Uterus (tissue), 4 donors: Measurements from ENCODE around the gene CILP2. TPM values are rescaled to one million over a fixed set of nuclear protein-coding genes. Genes with fewer than 3 reads are reported as not detected.

Experiments
- DNase-seq, 2 donors: peaks; one replicate each; pipeline ENCODE4 v3.0.0-alpha.2; 2019 to 2020
- H3K27ac ChIP-seq, 2 donors: fragments of 200-600 bp; sonication (generic); 1 replicate in 1 of 2; 2 replicates in 1 of 2; pipeline ENCODE4 v1.5.1; 2016 to 2018
- H3K27me3 ChIP-seq, 2 donors: fragments of 200-600 bp; sonication (generic); one replicate each; pipeline ENCODE4 v1.5.1; 2018 to 2019; ENCODE audit warnings: control low read depth in 1 of 2
- H3K36me3 ChIP-seq, 2 donors: fragments of 200-600 bp; sonication (generic); one replicate each; pipeline ENCODE4 v1.5.1; 2019; ENCODE audit warnings: control low read depth in 1 of 2
- H3K4me1 ChIP-seq, 2 donors: fragments of 200-600 bp; sonication (generic); one replicate each; pipeline ENCODE4 v1.5.1; 2018 to 2019; ENCODE audit warnings: control low read depth in 1 of 2
- H3K4me3 ChIP-seq, 2 donors: fragments of 200-600 bp; sonication (generic); 1 replicate in 1 of 2; 2 replicates in 1 of 2; pipeline ENCODE4 v1.5.1; 2018 to 2019; ENCODE audit warnings: mild to moderate bottlenecking in 1 of 2
- H3K9me3 ChIP-seq, 2 donors: fragments of 200-600 bp; sonication (generic); one replicate each; pipeline ENCODE4 v1.5.1; 2019; ENCODE audit warnings: control low read depth in 1 of 2
- CTCF ChIP-seq, 4 experiments: fragments of 200-600 bp in 2 of 4; fragments of 450-650 bp in 2 of 4; sonication (generic) in 2 of 4; IDR thresholded peaks; one replicate each; pipeline ENCODE4 v1.5.1; 2016 to 2019; ENCODE audit warnings: antibody characterized with exemption in 4 of 4, mild to moderate bottlenecking in 2 of 4, moderate library complexity in 1 of 4
- POLR2A ChIP-seq, 2 donors: fragments of 450-650 bp; IDR thresholded peaks; one replicate each; pipeline ENCODE4 v1.6.1; 2016; ENCODE audit warnings: antibody characterized with exemption in 2 of 2, mild to moderate bottlenecking in 1 of 2, moderate library complexity in 1 of 2
- intact Hi-C: fragments of 100-400 bp; cut with DNase I; formaldehyde crosslinking; loops from one replicate; pipeline ENCODE4 v1.15.1; 2023; ENCODE audit warnings: low total_unique reads
- total RNA-seq, 4 donors: library from RNA; depleted of rRNA in 3 of 4; stranded (reverse); fragments of >200 nt in 3 of 4; gene quantifications; one replicate each; pipeline versions ENCODE4 v1.1.0 to v1.2.4, GENCODE V29; 2014 to 2023
- donor health status: DM: yes; HTN: yes; CAD: no.

CILP2 gene
- total RNA-seq, 4 donors from 2014 or later: 0.15 to 1.2 TPM; not detected in 2

GRCh38 chr19:19495614-19496603 is 42.2 kb upstream of the CILP2 start:
- Histone ChIP-seq H3K4me3 (no peak overlapping the region), H3K4me1 (no peaks in the 10 kb centered on the region), H3K27ac (no peak overlapping the region), H3K9me3 (no peaks in the 10 kb centered on the region), H3K27me3 (no peaks in the 10 kb centered on the region), H3K36me3 (no peaks in the 10 kb centered on the region)
- no peak for DNase-seq
- intact Hi-C loops: no loop called here
- TF ChIP-seq POLR2A (IDR thresholded peaks at IDR 0.05) (no peak), CTCF (IDR thresholded peaks at IDR 0.05) (no peak)

- intact Hi-C loops: no loop called here
- Histone ChIP-seq H3K36me3 (no peaks in the 10 kb centered on the region), H3K27me3 (no peaks in the 10 kb centered on the region), H3K27ac (no peak overlapping the region), H3K9me3 (no peaks in the 10 kb centered on the region), H3K4me3 (no peak overlapping the region), H3K4me1 (no peaks in the 10 kb centered on the region)
- DNase-seq: no peak
- TF ChIP-seq CTCF (IDR thresholded peaks at IDR 0.05): no peak
- no peak for TF ChIP-seq POLR2A (IDR thresholded peaks at IDR 0.05)
These were observed 39.6 kb upstream of the CILP2 start for GRCh38 chr19:19498255-19498991.

- Histone ChIP-seq H3K27me3 (no peaks in the 10 kb centered on the region), H3K36me3 (no peaks in the 10 kb centered on the region), H3K9me3 (no peaks in the 10 kb centered on the region), H3K4me3 (no peak overlapping the region), H3K27ac (no peak overlapping the region), H3K4me1 (no peaks in the 10 kb centered on the region)
- intact Hi-C loops: no loop called here
- DNase-seq: no peak
- no peak for TF ChIP-seq POLR2A (IDR thresholded peaks at IDR 0.05)
These were observed 38.6 kb upstream of the CILP2 start for GRCh38 chr19:19499272-19499995.

- Histone ChIP-seq H3K27ac (no peak overlapping the region), H3K27me3 (no peaks in the 10 kb centered on the region), H3K9me3 (no peaks in the 10 kb centered on the region), H3K4me3 (no peak overlapping the region), H3K4me1 (no peaks in the 10 kb centered on the region), H3K36me3 (no peaks in the 10 kb centered on the region)
- no peak for DNase-seq
- TF ChIP-seq CTCF (IDR thresholded peaks at IDR 0.05) (no peak), POLR2A (IDR thresholded peaks at IDR 0.05) (no peak)
- intact Hi-C loops: no loop called here
These were observed 37.0 kb upstream of the CILP2 start for GRCh38 chr19:19500975-19501644.

- TF ChIP-seq CTCF (IDR thresholded peaks at IDR 0.05) (no peak), POLR2A (IDR thresholded peaks at IDR 0.05) (no peak)
- Histone ChIP-seq H3K4me1 (no peaks in the 10 kb centered on the region), H3K27me3 (no peaks in the 10 kb centered on the region), H3K9me3 (no peaks in the 10 kb centered on the region), H3K27ac (no peak overlapping the region), H3K4me3 (no peak overlapping the region), H3K36me3 (no peaks in the 10 kb centered on the region)
- no peak for DNase-seq
- intact Hi-C loops: no loop called here
These were observed 36.3 kb upstream of the CILP2 start for GRCh38 chr19:19501798-19502197.
